C4-2B (cell line): Measurements from ENCODE around the gene UNC50.

Experiments
- H3K27ac ChIP-seq: fragments of 450-650 bp; 2 replicates; pipeline ENCODE4 v1.5.1; 2017
- ZFX ChIP-seq: fragments of 450-650 bp; IDR thresholded peaks from 2 replicates; pipeline ENCODE4 v1.6.1; 2017
- TF ChIP-seq, protein P1 (sequence below): fragments of 450-650 bp; conservative IDR thresholded peaks from 2 replicates; pipeline ENCODE4 v1.5.1; 2017; ENCODE audit warnings: mild to moderate bottlenecking

Gene UNC50

DNA sequence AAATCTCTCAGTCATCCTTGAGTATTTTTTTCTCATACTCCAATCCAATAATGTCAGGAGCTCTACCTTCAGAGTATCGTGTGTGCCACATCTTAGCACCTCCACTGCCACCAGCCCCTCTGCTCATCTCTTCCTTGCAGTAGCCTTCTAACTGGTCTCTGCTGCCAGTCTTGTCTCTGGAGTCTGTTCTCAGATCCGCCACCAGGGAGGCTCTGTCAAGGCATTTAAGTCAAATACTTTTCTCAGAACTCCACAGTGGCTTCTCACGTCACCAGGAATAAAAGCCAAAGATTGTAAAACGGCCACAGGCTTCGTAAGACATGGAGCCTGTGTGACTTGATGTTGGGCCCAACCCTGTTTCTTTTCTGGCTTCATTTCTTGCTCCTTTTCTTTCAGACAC lies 7.1 kb downstream of the UNC50 start:
- no peak overlapping the region for H3K27ac ChIP-seq
- no peak for TF ChIP-seq ZFX
- TF ChIP-seq, protein P1, sequence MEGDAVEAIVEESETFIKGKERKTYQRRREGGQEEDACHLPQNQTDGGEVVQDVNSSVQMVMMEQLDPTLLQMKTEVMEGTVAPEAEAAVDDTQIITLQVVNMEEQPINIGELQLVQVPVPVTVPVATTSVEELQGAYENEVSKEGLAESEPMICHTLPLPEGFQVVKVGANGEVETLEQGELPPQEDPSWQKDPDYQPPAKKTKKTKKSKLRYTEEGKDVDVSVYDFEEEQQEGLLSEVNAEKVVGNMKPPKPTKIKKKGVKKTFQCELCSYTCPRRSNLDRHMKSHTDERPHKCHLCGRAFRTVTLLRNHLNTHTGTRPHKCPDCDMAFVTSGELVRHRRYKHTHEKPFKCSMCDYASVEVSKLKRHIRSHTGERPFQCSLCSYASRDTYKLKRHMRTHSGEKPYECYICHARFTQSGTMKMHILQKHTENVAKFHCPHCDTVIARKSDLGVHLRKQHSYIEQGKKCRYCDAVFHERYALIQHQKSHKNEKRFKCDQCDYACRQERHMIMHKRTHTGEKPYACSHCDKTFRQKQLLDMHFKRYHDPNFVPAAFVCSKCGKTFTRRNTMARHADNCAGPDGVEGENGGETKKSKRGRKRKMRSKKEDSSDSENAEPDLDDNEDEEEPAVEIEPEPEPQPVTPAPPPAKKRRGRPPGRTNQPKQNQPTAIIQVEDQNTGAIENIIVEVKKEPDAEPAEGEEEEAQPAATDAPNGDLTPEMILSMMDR, result no peak

DNA sequence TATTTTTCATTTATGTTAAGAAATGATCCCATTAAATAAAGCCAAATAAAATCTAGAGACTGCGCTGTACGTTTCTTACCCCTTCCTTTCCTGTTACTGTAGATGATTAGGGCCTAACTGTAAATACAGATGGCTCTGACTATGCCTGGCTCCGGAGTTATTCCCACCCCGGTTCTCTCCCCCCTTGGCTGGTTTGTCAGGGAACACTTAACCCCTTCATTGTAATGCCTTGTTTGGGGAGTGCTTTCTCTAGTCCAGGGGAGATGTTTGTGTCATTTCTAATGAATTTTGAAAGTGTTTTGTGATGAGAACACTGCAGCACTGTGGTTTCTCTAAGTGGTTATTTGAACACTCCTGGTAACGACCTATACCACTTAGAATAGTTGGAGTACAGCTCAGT lies 8.8 kb downstream of the UNC50 start:
- no peak for TF ChIP-seq ZFX
- no peak overlapping the region for H3K27ac ChIP-seq

DNA sequence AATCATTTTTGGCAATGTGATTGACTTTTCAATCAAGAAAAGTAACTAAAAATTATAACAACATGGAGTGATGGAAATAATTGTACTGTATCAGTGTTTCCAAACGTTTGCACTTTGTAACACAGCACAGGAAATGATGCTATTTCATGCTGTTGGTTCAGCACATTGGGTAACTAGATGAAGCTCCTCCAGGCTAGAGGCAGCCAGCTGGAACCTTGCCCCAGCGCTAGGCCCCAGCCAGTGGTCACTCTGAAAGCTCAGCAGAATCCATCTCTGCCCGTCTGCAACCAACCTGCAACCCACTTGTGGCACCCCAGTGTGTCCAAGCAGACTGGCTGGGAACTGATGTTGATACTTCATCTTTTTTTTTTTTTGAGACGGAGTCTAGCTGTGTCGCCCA lies 15.3 kb downstream of the UNC50 start:
- TF ChIP-seq, protein P1, result no peak
- TF ChIP-seq ZFX, result no peak
- H3K27ac ChIP-seq, result no peak overlapping the region

DNA sequence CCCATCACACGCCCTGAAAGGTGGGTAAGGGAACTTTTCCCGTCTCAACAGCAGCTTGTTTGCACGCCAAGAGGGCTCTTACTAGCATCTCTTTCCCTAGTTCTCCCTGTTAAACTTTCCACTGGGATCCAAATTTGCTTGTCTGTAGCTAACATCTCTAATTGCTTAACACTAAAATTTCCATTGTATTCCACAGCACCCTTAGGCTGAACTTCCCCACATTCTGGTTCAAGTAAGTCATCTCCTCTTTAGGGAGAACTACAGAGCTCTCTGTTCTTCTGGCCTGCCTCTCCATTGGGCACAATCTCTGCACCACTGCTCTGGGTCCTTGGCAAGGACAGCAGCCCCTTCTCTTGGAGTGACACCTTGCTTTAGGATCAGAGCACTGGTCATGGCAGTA lies 24.0 kb downstream of the UNC50 start:
- TF ChIP-seq, protein P1, result no peak
- TF ChIP-seq ZFX, result no peak
- H3K27ac ChIP-seq, result no peak overlapping the region

DNA sequence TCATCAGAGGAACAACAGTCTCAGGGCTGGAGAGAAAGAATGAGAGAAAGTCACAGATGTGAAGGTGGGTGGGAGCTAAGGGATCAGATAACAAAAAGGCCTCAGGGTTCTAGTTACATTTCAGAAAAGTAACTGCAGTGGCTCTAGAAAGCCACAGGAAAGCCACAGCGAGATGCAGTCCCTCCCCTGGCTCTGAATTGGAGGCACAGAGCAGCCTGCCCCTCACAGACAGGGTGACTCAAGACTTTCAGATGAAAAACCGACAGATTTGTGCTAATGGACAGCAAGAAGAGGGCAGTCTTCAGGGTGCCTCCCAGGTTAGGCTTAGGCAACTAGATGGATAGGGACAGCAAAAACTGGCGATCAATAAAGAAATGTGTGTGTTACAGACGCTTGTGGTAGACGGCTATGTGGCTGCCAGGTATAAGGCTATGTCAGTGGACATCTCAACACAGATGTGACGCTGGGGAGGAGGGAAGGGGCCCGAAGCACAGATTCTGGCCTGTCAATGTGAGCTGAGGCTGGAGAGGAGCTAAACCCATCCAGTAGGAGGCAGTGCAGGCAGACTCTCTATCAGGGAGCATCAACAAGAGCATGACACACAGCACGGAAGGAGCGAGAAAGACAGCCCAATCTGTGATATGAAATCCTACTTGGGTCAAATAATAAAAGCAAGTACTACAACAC lies 26.2 kb downstream of the UNC50 start:
- TF ChIP-seq, protein P1, result peak; percentile 66
- TF ChIP-seq ZFX, result no peak
- H3K27ac ChIP-seq, result no peak overlapping the region

DNA sequence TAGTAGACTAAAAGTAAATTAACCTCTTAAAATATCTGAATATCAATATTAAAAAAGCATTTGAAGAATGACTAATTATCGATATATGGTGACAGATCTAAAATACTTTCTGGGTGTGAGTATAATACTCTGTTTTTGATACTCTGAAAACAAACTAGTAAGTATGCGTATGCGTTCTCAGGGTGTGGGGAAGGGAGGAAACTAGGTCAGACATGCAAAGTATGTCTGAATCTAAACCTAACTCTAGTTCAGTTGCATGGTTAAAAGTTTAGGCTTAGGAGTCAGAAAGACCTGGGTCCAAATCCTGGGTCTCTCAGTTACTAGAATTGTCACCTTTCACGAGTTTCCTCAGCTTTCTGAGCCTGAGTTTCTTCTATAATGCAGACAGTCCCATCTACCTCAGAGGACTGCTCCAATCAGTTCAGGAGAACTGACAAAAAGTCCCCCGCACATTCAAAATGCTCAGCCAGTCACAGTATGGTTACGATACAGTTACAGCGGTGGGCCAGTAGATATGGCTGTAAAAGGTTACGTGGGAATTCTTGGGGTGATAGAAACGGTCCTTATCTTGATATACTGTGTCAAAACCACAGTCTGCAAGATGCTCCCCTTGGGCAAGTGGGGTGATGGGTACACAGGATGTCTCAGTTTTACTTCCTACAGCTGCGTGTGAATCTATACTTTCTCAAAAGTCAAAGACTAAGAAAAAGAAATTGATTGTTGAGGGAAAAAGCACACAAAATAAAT lies 29.2 kb downstream of the UNC50 start:
- no peak for TF ChIP-seq ZFX
- TF ChIP-seq, protein P1, result no peak
- H3K27ac ChIP-seq, result no peak overlapping the region

DNA sequence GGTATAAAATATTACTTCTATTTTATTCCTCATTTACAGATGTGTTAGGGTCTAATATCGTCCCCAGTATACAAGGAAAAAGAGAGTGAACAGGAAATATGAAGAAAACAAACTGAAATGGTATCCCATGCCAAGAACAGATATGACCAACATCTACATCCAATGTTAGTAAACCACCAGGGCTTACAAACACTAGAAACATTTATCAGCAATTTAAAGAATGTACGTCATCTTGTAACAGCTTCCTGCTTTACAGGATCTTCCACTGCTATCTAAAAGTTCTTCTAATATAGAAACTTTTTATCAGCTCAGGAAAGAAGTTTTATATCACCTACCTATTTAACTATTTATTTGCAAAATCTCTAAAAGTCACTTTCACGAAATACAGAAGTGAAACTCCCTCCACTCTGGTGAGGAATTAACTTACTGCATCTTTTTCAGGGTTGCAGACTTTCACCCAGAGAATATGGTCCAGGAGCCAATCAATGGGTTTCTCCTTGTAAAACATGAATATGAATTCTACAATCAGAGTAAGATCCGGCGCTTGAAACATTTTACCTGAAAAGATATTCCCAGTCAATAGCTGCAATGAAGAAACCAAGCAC lies 35.2 kb downstream of the UNC50 start:
- no peak overlapping the region for H3K27ac ChIP-seq
- TF ChIP-seq ZFX, result no peak
- TF ChIP-seq, protein P1, result no peak
